B cell (primary cell): ENCODE data around the gene DNHD1. TPM values are rescaled to one million over a fixed set of nuclear protein-coding genes. Genes with fewer than 3 reads are reported as not detected.
A peak's percentile ranks its signal among the peaks of the same experiment; 100 is the strongest.

ENCODE experiments used
- ATAC-seq: fragments of 200-7000 bp; cut with Tn5 transposase; one replicate; pipeline ENCODE4 v1.10.0; 2021; ENCODE audit warnings: low read depth, mild to moderate bottlenecking, moderate number of reproducible peaks, moderate library complexity
- CTCF ChIA-PET: fragments of 350-600 bp; sonication (Branson Sonifier 250); formaldehyde crosslinking; loops from one replicate; lab custom pipeline; 2021; ENCODE audit warnings: antibody characterized with exemption, inconsistent platforms; lab: Charles Lee
- POLR2A ChIA-PET: fragments of 350-600 bp; sonication (Branson Sonifier 250); formaldehyde crosslinking; loops from one replicate; lab custom pipeline; 2021; ENCODE audit warnings: antibody characterized with exemption; lab: Charles Lee
- DNase-seq: peaks from one replicate; pipeline ENCODE4 v3.0.0; 2013
- H2AFZ ChIP-seq: 2 replicates; pipeline ENCODE4 v1.6.1; 2012; ENCODE audit warnings: mild to moderate bottlenecking, low read depth, low read length; ENCODE audit not compliant: insufficient read depth, poor library complexity, severe bottlenecking
- H3K27ac ChIP-seq, 2 donors: 1 replicate in 1 of 2; 2 replicates in 1 of 2; pipeline ENCODE4 v1.5.1; 2012 to 2013; ENCODE audit warnings: low read length in 2 of 2, mild to moderate bottlenecking in 2 of 2, moderate library complexity in 1 of 2
- H3K27me3 ChIP-seq, 4 experiments: fragments of 200-600 bp in 1 of 4; sonication (generic) in 1 of 4; replicated peaks in 1 of 4; 1 replicate in 2 of 4; 2 replicates in 2 of 4; pipeline versions ENCODE4 v1.6.1 to v1.7.0; 2013 to 2016; ENCODE audit warnings: low read length in 3 of 4, mild to moderate bottlenecking in 2 of 4, mixed read lengths in 1 of 4, moderate library complexity in 1 of 4; ENCODE audit not compliant: insufficient read depth in 4 of 4, control insufficient read depth in 3 of 4; ENCODE audit errors: control extremely low read depth in 1 of 4
- H3K36me3 ChIP-seq, 2 experiments: replicated peaks in 1 of 2; 1 replicate in 1 of 2; 2 replicates in 1 of 2; pipeline versions ENCODE4 v1.6.1 to v1.7.1; 2013; ENCODE audit warnings: low read length in 1 of 2; ENCODE audit not compliant: insufficient read depth in 2 of 2, control insufficient read depth in 1 of 2; ENCODE audit errors: control extremely low read depth in 1 of 2, extremely low read depth in 1 of 2
- H3K4me1 ChIP-seq, 2 donors: fragments of 200-600 bp in 1 of 2; sonication (generic) in 1 of 2; 1 replicate in 1 of 2; 2 replicates in 1 of 2; pipeline versions ENCODE4 v1.5.1 to v1.6.1; 2013 to 2017; ENCODE audit warnings: low read length in 2 of 2; ENCODE audit not compliant: control insufficient read depth in 2 of 2, insufficient read depth in 2 of 2
- H3K4me2 ChIP-seq: replicated peaks from 2 replicates; pipeline ENCODE3; 2012; ENCODE audit warnings: mild to moderate bottlenecking, low read depth, low read length; ENCODE audit not compliant: poor library complexity, severe bottlenecking
- H3K4me3 ChIP-seq, 5 experiments: fragments of 200-600 bp in 1 of 5; sonication (generic) in 1 of 5; 1 replicate in 3 of 5; 2 replicates in 2 of 5; pipeline versions ENCODE4 v1.5.1 to v1.7.0; 2011 to 2016; ENCODE audit warnings: low read length in 4 of 5, mild to moderate bottlenecking in 4 of 5, low read depth in 2 of 5, control low read depth in 1 of 5, moderate library complexity in 1 of 5; ENCODE audit not compliant: insufficient read depth in 1 of 5; ENCODE audit errors: control extremely low read depth in 1 of 5, extremely low read depth in 1 of 5
- H3K79me2 ChIP-seq: fragments of 200-600 bp; sonication (generic); one replicate; pipeline ENCODE4 v1.6.0; 2016; ENCODE audit warnings: low read length; ENCODE audit not compliant: control insufficient read depth, insufficient read depth
- H3K9ac ChIP-seq: fragments of 200-600 bp; sonication (generic); 2 replicates; pipeline ENCODE4 v1.6.1; 2017; ENCODE audit warnings: mild to moderate bottlenecking, low read length, moderate library complexity
- H3K9me3 ChIP-seq, 3 donors: one replicate each; pipeline versions ENCODE4 v1.6.1 to v1.7.1; 2013; ENCODE audit warnings: low read length in 2 of 3; ENCODE audit not compliant: control insufficient read depth in 2 of 3, insufficient read depth in 1 of 3; ENCODE audit errors: control extremely low read depth in 1 of 3
- H4K20me1 ChIP-seq: 2 replicates; pipeline ENCODE4 v1.6.0; 2012; ENCODE audit warnings: mild to moderate bottlenecking, low read length; ENCODE audit not compliant: insufficient read depth, control insufficient read depth, poor library complexity, severe bottlenecking
- H3K27ac Mint-ChIP-seq: one replicate; pipeline ENCODE4 v1.8.0; 2021; ENCODE audit warnings: mixed read lengths
- H3K27me3 Mint-ChIP-seq: one replicate; pipeline ENCODE4 v1.8.0; 2021; ENCODE audit warnings: mixed read lengths
- H3K4me1 Mint-ChIP-seq: one replicate; pipeline ENCODE4 v1.8.0; 2021; ENCODE audit warnings: mixed read lengths
- H3K4me3 Mint-ChIP-seq: one replicate; pipeline ENCODE4 v1.8.0; 2021; ENCODE audit warnings: mixed read lengths
- H3K9me3 Mint-ChIP-seq: one replicate; pipeline ENCODE4 v1.8.0; 2022; ENCODE audit warnings: mixed read lengths; ENCODE audit not compliant: insufficient read depth
- EZH2 ChIP-seq: IDR thresholded peaks from 2 replicates; pipeline ENCODE4 v1.6.1; 2012; ENCODE audit warnings: borderline replicate concordance, low read depth, mild to moderate bottlenecking, moderate library complexity, low read length; ENCODE audit not compliant: insufficient read depth, poor library complexity, severe bottlenecking
- WGBS: methylation state at CpG from one replicate; pipeline ENCODE4 v1.1.5; 2013; ENCODE audit warnings: missing lambda C conversion rate; ENCODE audit not compliant: insufficient coverage; 5-methylcytosine and 5-hydroxymethylcytosine counted together
- intact Hi-C: fragments of 100-400 bp; cut with micrococcal nuclease; formaldehyde crosslinking; loops from one replicate; pipeline ENCODE4 v1.10.0; 2022
- polyA plus RNA-seq: library from polyadenylated mRNA; depleted of rRNA; stranded (reverse); fragments of >200 nt; gene quantifications from 2 replicates; pipeline ENCODE4 v1.2.3, GENCODE V29; 2012
- total RNA-seq, 2 donors: library from RNA; stranded (reverse); fragments of 120-200 nt in 1 of 2; gene quantifications; 1 replicate in 1 of 2; 2 replicates in 1 of 2; pipeline versions ENCODE4 v1.2.3 to v1.2.4, GENCODE V29; 2013 to 2022
- TF ChIP-seq, protein P1 (sequence below): fragments of 200-600 bp; IDR thresholded peaks from one replicate; pipeline ENCODE4 v1.8.0; 2022; ENCODE audit warnings: antibody characterized with exemption, mild to moderate bottlenecking

DNHD1 gene
- total and polyA plus RNA-seq, 2 donors (not counting 1 experiment from before 2014, with no cell fraction given) = 53.9 to 58.2 TPM

DNA sequence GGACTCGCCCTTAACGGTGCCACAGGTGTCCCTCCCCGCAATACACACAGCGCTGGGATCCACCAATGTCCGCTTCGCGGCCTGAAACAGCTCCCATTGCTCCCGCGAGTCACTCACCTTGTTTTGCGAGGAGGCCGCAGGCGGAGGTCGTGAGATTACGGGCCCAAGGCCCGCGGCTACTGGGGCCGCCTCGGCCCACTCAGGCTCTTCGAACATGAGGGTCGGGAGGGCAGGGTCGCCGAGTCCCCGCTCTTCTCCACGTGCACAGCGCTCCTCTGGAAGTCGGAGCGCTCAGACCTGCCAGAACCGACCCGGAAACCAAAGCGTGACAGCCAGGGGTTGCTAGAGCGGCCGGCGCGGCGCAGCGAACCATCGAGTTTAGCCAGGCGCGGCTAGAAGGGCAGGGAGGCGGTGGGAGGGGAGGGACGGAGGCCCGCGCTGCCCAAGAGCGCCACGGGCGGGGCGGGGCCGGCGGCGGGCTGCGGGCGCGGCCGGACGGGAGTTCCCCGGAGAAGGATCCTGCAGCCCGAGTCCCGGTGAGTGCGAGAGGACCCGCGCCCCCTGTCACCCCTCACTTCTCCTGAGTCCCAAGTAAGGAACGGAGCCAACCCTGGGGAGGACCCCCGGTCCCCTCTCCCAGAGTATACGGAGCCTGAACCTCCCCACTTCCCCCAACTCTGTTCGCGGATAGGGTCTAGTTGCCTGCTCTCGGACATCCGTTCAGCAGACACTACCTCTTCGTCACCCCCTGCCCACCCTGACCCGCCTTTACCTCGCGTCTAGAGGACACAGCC, 106.4 kb downstream of the DNHD1 start, which contains the start of the genes ILK and RRP8:
TSS of gene ILK (plus strand) at position 488 of the 794 bp plus-strand sequence. CDS start 498 bp downstream, outside the sequence.
TSS of gene RRP8 (minus strand) at position 330 of the 794 bp plus-strand sequence. CDS start at position 216, 114 bp downstream.
- WGBS = under 1% methylated on average over 72 of the region's 72 CpGs
- Histone ChIP-seq H3K4me2 (peak within 1 kb of the TSS; percentile 94), H3K27me3 (no peaks in the 10 kb centered on the region), H3K79me2 (peaks cover 89% of the 10 kb centered on the region), H3K27ac (peak within 1 kb of the TSS; percentile 70 to 89), H3K9me3 (no peaks in the 10 kb centered on the region), H3K4me1 (peaks cover 51 to 56% of the 10 kb centered on the region in 2 donors), H3K4me3 (peak within 1 kb of the TSS; percentile 77 to 96 (median 93)), H4K20me1 (peaks cover 42% of the 10 kb centered on the region), H2AFZ (peak within 1 kb of the TSS; percentile 98), H3K36me3 (peaks cover under 1 to 43% of the 10 kb centered on the region in 2 experiments), H3K9ac (peak within 1 kb of the TSS; percentile 94)
- Mint-ChIP-seq H3K4me3 (no peak within 1 kb of the TSS), H3K27ac (no peak within 1 kb of the TSS), H3K9me3 (no peaks in the 10 kb centered on the region), H3K27me3 (no peaks in the 10 kb centered on the region), H3K4me1 (peaks cover 42% of the 10 kb centered on the region)
- POLR2A ChIA-PET = interaction anchor here (0.6 to 4.6 kb wide), 9 partner anchors 9 to 910 kb away, joined by 3 to 38 read pairs (median 4); partner anchors contain the start of genes MRPL17, TAF10 and TPP1
- intact Hi-C loops = loop anchor here (1.0 to 5.0 kb wide), 10 partner anchors 9 to 371 kb away; partner anchors contain the start of genes ARFIP2, FHIP1B, MRPL17 and SMPD1
- TF ChIP-seq, protein P1, sequence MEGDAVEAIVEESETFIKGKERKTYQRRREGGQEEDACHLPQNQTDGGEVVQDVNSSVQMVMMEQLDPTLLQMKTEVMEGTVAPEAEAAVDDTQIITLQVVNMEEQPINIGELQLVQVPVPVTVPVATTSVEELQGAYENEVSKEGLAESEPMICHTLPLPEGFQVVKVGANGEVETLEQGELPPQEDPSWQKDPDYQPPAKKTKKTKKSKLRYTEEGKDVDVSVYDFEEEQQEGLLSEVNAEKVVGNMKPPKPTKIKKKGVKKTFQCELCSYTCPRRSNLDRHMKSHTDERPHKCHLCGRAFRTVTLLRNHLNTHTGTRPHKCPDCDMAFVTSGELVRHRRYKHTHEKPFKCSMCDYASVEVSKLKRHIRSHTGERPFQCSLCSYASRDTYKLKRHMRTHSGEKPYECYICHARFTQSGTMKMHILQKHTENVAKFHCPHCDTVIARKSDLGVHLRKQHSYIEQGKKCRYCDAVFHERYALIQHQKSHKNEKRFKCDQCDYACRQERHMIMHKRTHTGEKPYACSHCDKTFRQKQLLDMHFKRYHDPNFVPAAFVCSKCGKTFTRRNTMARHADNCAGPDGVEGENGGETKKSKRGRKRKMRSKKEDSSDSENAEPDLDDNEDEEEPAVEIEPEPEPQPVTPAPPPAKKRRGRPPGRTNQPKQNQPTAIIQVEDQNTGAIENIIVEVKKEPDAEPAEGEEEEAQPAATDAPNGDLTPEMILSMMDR = peak; percentile 8
- TF ChIP-seq EZH2 = no peak
- ATAC-seq (peak; percentile 92), DNase-seq (peak; percentile 91)
- CTCF ChIA-PET = interaction anchor here (0.9 to 7.0 kb wide), 14 partner anchors 9 to 152 kb away, joined by 3 to 52 read pairs (median 5); partner anchors contain the start of genes MRPL17, TAF10 and TPP1
